ENCODE results near the gene NCBP2. TPM values are rescaled to one million over a fixed set of nuclear protein-coding genes. Genes with fewer than 3 reads are reported as not detected.
A peak's percentile ranks its signal among the peaks of the same experiment; 100 is the strongest.

The NCBP2 gene
- total RNA-seq, result 73.4 and 76.1 TPM in 2 replicates
- polyA plus RNA-seq, result 21.9 and 31.2 TPM in 2 replicates
- polyA plus RNA-seq (2011; cell fraction: cytosol; rRNA removed), result 64.1 and 78.5 TPM in 2 replicates
- polyA plus RNA-seq (2011; cell fraction: nucleus; rRNA removed), result 35.9 and 52.3 TPM in 2 replicates
- 69.7 and 84.9 TPM in 2 replicates for polyA plus RNA-seq (2012)
- 43.2 and 57.0 TPM in 2 replicates for polyA minus RNA-seq
- polyA minus RNA-seq (2011; cell fraction: cytosol; rRNA and poly(A)+ RNA removed), result 22.1 TPM
- polyA minus RNA-seq (2011; cell fraction: nucleus; rRNA and poly(A)+ RNA removed), result 14.2 and 16.0 TPM in 2 replicates
- percentile 90 among the genes with signal in this experiment for Bru-seq, nascent RNA
- percentile 99 among the genes with signal in this experiment for BruChase-seq, experiment 1, labeled RNA remaining after a 6-hour chase
- BruChase-seq, experiment 2, labeled RNA remaining after a 2-hour chase, result percentile 97 among the genes with signal in this experiment
- long read RNA-seq, full-length matches to known transcripts, result 232 of 252 reads
- long read RNA-seq, partial matches to known transcripts, result 2 of 252 reads
- long read RNA-seq, other reads (novel, unspliced or antisense), result 18 of 252 reads

- Histone ChIP-seq H3K9me3 (replicated peaks; ENCODE audit: control insufficient read depth, insufficient read depth, low read length) (no peaks in the 10 kb centered on the region), H3K4me2 (ENCODE audit: insufficient read depth, low read length) (peak within 1 kb of the TSS; percentile 90), H3K9me1 (replicated peaks; ENCODE audit: control insufficient read depth, extremely low read depth, insufficient read depth, low read length) (no peaks in the 10 kb centered on the region), H3K9ac (replicated peaks; ENCODE audit: extremely low read depth, insufficient read depth, low read length) (peak within 1 kb of the TSS; percentile 87), H3K4me3 (replicated peaks in 1 of 3; ENCODE audit: insufficient read depth in 1 of 3, low read depth in 1 of 3, low read length in 3 of 3) (peak within 1 kb of the TSS; percentile 73 to 93 (median 85)), H3K4me1 (ENCODE audit: control insufficient read depth, extremely low read depth, insufficient read depth, low read length) (peaks cover 16% of the 10 kb centered on the region), H3K27ac (ENCODE audit: insufficient read depth, low read depth, low read length) (peak within 1 kb of the TSS; percentile 76), H2AFZ (ENCODE audit: low read depth, low read length) (peak within 1 kb of the TSS; percentile 41), H3K79me2 (ENCODE audit: control insufficient read depth, insufficient read depth, low read length) (peaks cover 51% of the 10 kb centered on the region), H4K20me1 (replicated peaks; ENCODE audit: control insufficient read depth, extremely low read depth, insufficient read depth, low read length) (no peaks in the 10 kb centered on the region), H3K27me3 (ENCODE audit: control insufficient read depth in 2 of 2, insufficient read depth in 2 of 2, low read length in 2 of 2) (no peaks in the 10 kb centered on the region), H3K36me3 (ENCODE audit: control insufficient read depth in 2 of 2, extremely low read depth in 1 of 2, insufficient read depth in 2 of 2, low read length in 2 of 2) (peaks cover 2 to 5% of the 10 kb centered on the region in 2 experiments)
- peak; percentile 98 for DNase-seq (ENCODE audit: low read depth, low spot score)
- intact Hi-C loops (cut with micrococcal nuclease), result loop anchor here (1.0 to 2.0 kb wide), 5 partner anchors 26 to 414 kb away; partner anchors contain the start of genes FBXO45, PIGZ, SENP5 and WDR53
- ChIA-PET CTCF (interaction anchor here (0.5 to 2.6 kb wide), 6 partner anchors 27 to 420 kb away, joined by 3 to 15 read pairs (median 10); partner anchors contain the start of genes PAK2 and SENP5), POLR2A (interaction anchor here (1.2 kb wide), 1 partner anchor 75 kb away, joined by 5 read pairs; no protein-coding TSS in a partner anchor)
- dilution Hi-C loops (cut with MboI; ENCODE audit: extremely low pct_ligation_motif_present, low sequenced_read_pairs), result no loop called here
- TF ChIP-seq GATA2 (IDR thresholded peaks at IDR 0.05; ENCODE audit: insufficient read depth, insufficient read length, low read depth, low read length) (no peak), CTCF (IDR thresholded peaks at IDR 0.05; ENCODE audit: extremely low read depth in 1 of 2, insufficient read depth in 1 of 2, low read depth in 1 of 2, low read length in 2 of 2) (peak; percentile 64 to 81), POLR2A (IDR thresholded peaks at IDR 0.05; ENCODE audit: low read depth, low read length) (peak; percentile 90), POLR2AphosphoS5 (IDR thresholded peaks at IDR 0.05; ENCODE audit: insufficient read depth, low read depth, low read length) (peak; percentile 94), EZH2 (IDR thresholded peaks at IDR 0.05; ENCODE audit: borderline replicate concordance, low read depth, low read length, severe bottlenecking) (no peak), FOS (IDR thresholded peaks at IDR 0.05; ENCODE audit: borderline replicate concordance, insufficient read depth, low read length) (no peak), JUN (IDR thresholded peaks at IDR 0.05; ENCODE audit: borderline replicate concordance, insufficient read depth, insufficient read length, low read depth) (no peak), MYC (IDR thresholded peaks at IDR 0.05; ENCODE audit: low read depth, low read length) (peak; percentile 96)
- TF ChIP-seq, protein P1, sequence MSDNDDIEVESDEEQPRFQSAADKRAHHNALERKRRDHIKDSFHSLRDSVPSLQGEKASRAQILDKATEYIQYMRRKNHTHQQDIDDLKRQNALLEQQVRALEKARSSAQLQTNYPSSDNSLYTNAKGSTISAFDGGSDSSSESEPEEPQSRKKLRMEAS (IDR thresholded peaks at IDR 0.05; ENCODE audit: insufficient read depth, insufficient read length), result peak; percentile 90
- no TSS peak for BruUV-seq (replicated peaks)
- peak; percentile 93 for FAIRE-seq
These were observed at the start of gene NCBP2 for GRCh38 chr3:196942226-196942914. Gene NCBP2 (minus strand): TSS chr3:196942528. CDS start chr3:196942503, 25 bp downstream.

Data from endothelial cell of umbilical vein (primary cell).